Nephron progenitor cell (in vitro differentiated cells): Measurements from ENCODE around the gene TSHZ2.

ENCODE experiments used
- DNase-seq: peaks from one replicate; pipeline ENCODE4 v3.0.0; 2021
- H3K27ac Mint-ChIP-seq: 2 replicates; pipeline ENCODE4 v1.8.0; 2021; ENCODE audit warnings: mild to moderate bottlenecking, moderate library complexity, mixed read lengths
- H3K27me3 Mint-ChIP-seq: 2 replicates; pipeline ENCODE4 v1.8.0; 2021; ENCODE audit warnings: mild to moderate bottlenecking, low read depth, mixed read lengths; ENCODE audit not compliant: poor library complexity
- H3K36me3 Mint-ChIP-seq: 2 replicates; pipeline ENCODE4 v1.8.0; 2021; ENCODE audit warnings: low read depth, mixed read lengths
- H3K4me1 Mint-ChIP-seq: 2 replicates; pipeline ENCODE4 v1.8.0; 2021; ENCODE audit warnings: mixed read lengths
- H3K4me3 Mint-ChIP-seq: 2 replicates; pipeline ENCODE4 v1.8.0; 2021; ENCODE audit warnings: mild to moderate bottlenecking, moderate library complexity, mixed read lengths
- H3K9me3 Mint-ChIP-seq: 2 replicates; pipeline ENCODE4 v1.8.0; 2021; ENCODE audit warnings: mild to moderate bottlenecking, moderate library complexity, mixed read lengths
- CTCF ChIP-seq: fragments of 200-600 bp; sonication (generic); IDR thresholded peaks from 2 replicates; pipeline ENCODE4 v1.5.0; 2021; ENCODE audit warnings: antibody characterized with exemption

The TSHZ2 gene

GRCh38 chr20:53092772-53093300, 120.7 kb downstream of the TSHZ2 start:
- H3K4me3 Mint-ChIP-seq = no peak overlapping the region
- peaks cover 3% of the 10 kb centered on the region for H3K9me3 Mint-ChIP-seq
- peaks cover 2% of the 10 kb centered on the region for H3K27me3 Mint-ChIP-seq
- H3K27ac Mint-ChIP-seq = peak overlapping the region; percentile 29
- peaks cover 22% of the 10 kb centered on the region for H3K36me3 Mint-ChIP-seq
- TF ChIP-seq CTCF = no peak
- no peak for DNase-seq
- peaks cover 38% of the 10 kb centered on the region for H3K4me1 Mint-ChIP-seq

GRCh38 chr20:53097371-53097770, 125.2 kb downstream of the TSHZ2 start:
- Mint-ChIP-seq H3K9me3 (peaks cover 21% of the 10 kb centered on the region), H3K27ac (no peak overlapping the region), H3K36me3 (peaks cover 52% of the 10 kb centered on the region), H3K4me3 (no peak overlapping the region), H3K27me3 (no peaks in the 10 kb centered on the region), H3K4me1 (peaks cover 32% of the 10 kb centered on the region)
- DNase-seq = no peak
- TF ChIP-seq CTCF = no peak

DNA sequence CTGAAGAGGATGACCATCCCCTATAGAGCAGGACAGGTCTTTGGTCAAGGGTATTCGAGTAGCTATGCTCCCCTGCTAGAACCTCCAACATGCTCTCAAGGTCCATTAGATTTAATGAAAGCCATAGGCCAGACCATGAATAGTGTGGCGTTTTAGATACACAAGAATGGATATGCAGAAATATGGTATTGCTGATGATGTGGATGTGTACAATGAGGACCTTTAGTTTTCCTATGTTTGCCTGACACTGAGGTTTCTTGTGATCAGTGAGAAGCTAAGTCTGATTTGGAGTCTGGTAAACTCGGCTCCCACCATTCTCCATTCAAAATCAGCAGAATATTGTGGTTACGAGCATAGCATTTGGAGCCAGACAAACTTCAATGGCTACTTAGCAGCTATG, 125.6 kb downstream of the TSHZ2 start:
- H3K4me3 Mint-ChIP-seq = no peak overlapping the region
- H3K27me3 Mint-ChIP-seq = no peaks in the 10 kb centered on the region
- DNase-seq = no peak
- no peak overlapping the region for H3K27ac Mint-ChIP-seq
- peaks cover 21% of the 10 kb centered on the region for H3K9me3 Mint-ChIP-seq
- peaks cover 29% of the 10 kb centered on the region for H3K4me1 Mint-ChIP-seq
- TF ChIP-seq CTCF = no peak
- H3K36me3 Mint-ChIP-seq = peaks cover 52% of the 10 kb centered on the region

DNA sequence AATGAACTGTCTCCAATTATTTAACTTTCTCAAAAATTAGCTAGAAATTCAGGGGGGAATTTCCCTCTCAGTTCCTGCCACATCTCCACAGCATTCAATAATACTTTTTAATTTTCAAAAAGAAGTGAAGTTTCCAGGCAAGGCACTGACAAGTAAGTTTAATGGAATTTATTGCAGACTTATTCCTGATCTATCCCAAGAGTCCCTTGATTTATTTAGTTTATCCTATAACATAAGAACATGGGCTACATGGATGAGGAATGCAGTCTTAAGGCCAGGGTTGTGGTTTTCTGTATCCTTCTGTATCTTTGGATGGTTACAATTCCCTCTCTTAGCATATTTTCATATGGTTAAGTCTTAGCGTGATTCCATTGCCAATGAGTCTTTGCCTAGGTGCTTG, 126.5 kb downstream of the TSHZ2 start:
- no peak for DNase-seq
- H3K4me1 Mint-ChIP-seq = peaks cover 26% of the 10 kb centered on the region
- peaks cover 21% of the 10 kb centered on the region for H3K9me3 Mint-ChIP-seq
- peaks cover 54% of the 10 kb centered on the region for H3K36me3 Mint-ChIP-seq
- H3K27me3 Mint-ChIP-seq = no peaks in the 10 kb centered on the region
- no peak overlapping the region for H3K4me3 Mint-ChIP-seq
- H3K27ac Mint-ChIP-seq = no peak overlapping the region
- no peak for TF ChIP-seq CTCF

DNA sequence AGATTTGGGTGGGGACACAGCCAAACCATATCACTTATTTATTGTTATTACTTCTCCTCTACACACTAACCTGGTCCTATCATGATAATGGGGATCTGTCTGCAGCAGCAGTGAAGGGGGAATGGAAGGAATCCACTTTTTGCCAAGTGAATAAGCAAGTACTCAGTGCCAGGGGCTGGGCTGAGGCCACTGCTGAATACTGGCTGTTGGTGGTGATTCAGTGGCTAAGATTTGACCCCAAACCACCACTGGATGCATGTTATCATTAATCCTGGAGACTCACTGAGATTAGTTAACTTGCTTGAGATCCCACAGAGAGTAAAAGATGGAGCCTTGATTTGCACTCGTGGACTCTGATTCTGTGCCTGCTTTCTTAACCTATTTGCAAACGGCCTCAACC, 127.7 kb downstream of the TSHZ2 start:
- Mint-ChIP-seq H3K27me3 (no peaks in the 10 kb centered on the region), H3K4me1 (peaks cover 26% of the 10 kb centered on the region), H3K4me3 (no peak overlapping the region), H3K9me3 (peaks cover 21% of the 10 kb centered on the region), H3K36me3 (peaks cover 64% of the 10 kb centered on the region), H3K27ac (no peak overlapping the region)
- no peak for TF ChIP-seq CTCF
- no peak for DNase-seq

DNA sequence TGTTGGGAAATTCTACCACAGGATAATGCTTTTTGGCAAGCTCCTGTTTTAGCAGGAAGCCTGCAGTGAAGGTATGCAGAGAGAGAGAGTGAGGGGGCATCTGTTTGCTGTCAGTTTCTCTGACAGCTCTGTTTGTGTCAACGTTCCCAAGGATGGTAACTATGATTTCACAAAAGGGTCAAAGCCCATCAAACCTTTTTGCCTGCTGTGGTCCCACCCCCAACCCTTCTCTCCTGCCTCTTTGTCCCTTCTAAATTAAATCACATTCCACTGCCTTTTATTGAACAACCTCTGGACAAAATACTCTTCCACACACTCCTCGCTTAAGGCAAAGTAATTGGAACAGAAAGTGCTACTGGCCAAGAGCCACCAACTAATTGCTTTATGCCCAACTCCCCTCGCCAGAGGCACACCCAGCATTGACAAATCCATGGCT, 128.3 kb downstream of the TSHZ2 start:
- Mint-ChIP-seq H3K4me1 (peaks cover 26% of the 10 kb centered on the region), H3K27ac (no peak overlapping the region)

More for the DNA sequence above, 128.3 kb downstream of the TSHZ2 start:
- Mint-ChIP-seq H3K4me3 (no peak overlapping the region), H3K9me3 (peaks cover 21% of the 10 kb centered on the region), H3K27me3 (no peaks in the 10 kb centered on the region), H3K36me3 (peaks cover 63% of the 10 kb centered on the region)
- TF ChIP-seq CTCF = no peak
- DNase-seq = no peak
